K562 (cell line): ENCODE results near the gene TMEM139. TPM values are rescaled to one million over a fixed set of nuclear protein-coding genes. Genes with fewer than 3 reads are reported as not detected.
A peak's percentile ranks its signal among the peaks of the same experiment; 100 is the strongest.

ENCODE experiments used
- BCL6 ChIP-seq: fragments of 250-450 bp; sonication (Bioruptor Pico); IDR thresholded peaks from 2 replicates; pipeline ENCODE4 v1.4.0; 2020
- CAMTA2 ChIP-seq: fragments of 250-450 bp; sonication (Bioruptor Pico); conservative IDR thresholded peaks from 2 replicates; pipeline ENCODE4 v1.5.1; 2022
- FOXA1 ChIP-seq: fragments of 450-650 bp; IDR thresholded peaks from 2 replicates; pipeline ENCODE4 v1.6.1; 2016; ENCODE audit warnings: mild to moderate bottlenecking, borderline replicate concordance
- GATA2 ChIP-seq: sonication (generic); formaldehyde crosslinking; IDR thresholded peaks from 2 replicates; pipeline ENCODE4 v1.4.0; 2020; ENCODE audit warnings: mild to moderate bottlenecking, missing genetic modification reagents
- GTF2F1 ChIP-seq: IDR thresholded peaks from 2 replicates; pipeline ENCODE4 v1.6.1; 2011; ENCODE audit warnings: low read depth, low read length, improper control_type of control experiment
- KAT8 ChIP-seq: fragments of 450-650 bp; IDR thresholded peaks from 2 replicates; pipeline ENCODE4 v1.6.1; 2016; ENCODE audit warnings: low read depth, mild to moderate bottlenecking
- KDM2B ChIP-seq: fragments of 250-450 bp; sonication (Bioruptor Pico); IDR thresholded peaks from 2 replicates; pipeline ENCODE4 v1.8.0; 2021; ENCODE audit warnings: mild to moderate bottlenecking, moderate library complexity
- MAZ ChIP-seq, 2 experiments: fragments of 450-650 bp in 1 of 2; sonication (generic) in 1 of 2; formaldehyde crosslinking; IDR thresholded peaks in 1 of 2; conservative IDR thresholded peaks in 1 of 2; 2 replicates each; pipeline versions ENCODE4 v1.4.0 to v1.5.0; 2020; ENCODE audit warnings: mild to moderate bottlenecking in 1 of 2, missing genetic modification reagents in 1 of 2
- MITF ChIP-seq: IDR thresholded peaks from 2 replicates; pipeline ENCODE4 v1.6.1; 2014; ENCODE audit warnings: antibody characterized with exemption
- NCOA2 ChIP-seq, 2 experiments: fragments of 450-650 bp; IDR thresholded peaks; 2 replicates each; pipeline ENCODE4 v1.6.1; 2018; ENCODE audit warnings: mild to moderate bottlenecking in 2 of 2, moderate library complexity in 1 of 2; ENCODE audit not compliant: partially characterized antibody in 2 of 2
- NEUROD1 ChIP-seq: fragments of 150-350 bp; IDR thresholded peaks from 2 replicates; pipeline ENCODE4 v1.6.1; 2014; ENCODE audit warnings: borderline replicate concordance, low read length, low read depth; ENCODE audit not compliant: partially characterized antibody
- RBM17 ChIP-seq: fragments of 200-400 bp; formaldehyde crosslinking; IDR thresholded peaks from 2 replicates; pipeline ENCODE4 v1.6.1; 2017; ENCODE audit warnings: low read depth, mild to moderate bottlenecking, low read length, borderline replicate concordance
- SRF ChIP-seq, 2 experiments: fragments of 250-450, 450-650 bp in 1 of 2; sonication (Bioruptor Pico) in 1 of 2; sonication (generic) in 1 of 2; formaldehyde crosslinking; IDR thresholded peaks; 2 replicates each; pipeline versions ENCODE4 v1.5.0 to v1.5.1; 2020 to 2022; ENCODE audit warnings: mild to moderate bottlenecking in 1 of 2, missing genetic modification reagents in 1 of 2
- THAP7 ChIP-seq: fragments of 250-450 bp; sonication (Bioruptor Pico); IDR thresholded peaks from 2 replicates; pipeline ENCODE4 v1.5.0; 2021
- ZBTB9 ChIP-seq: fragments of 450-650 bp; formaldehyde crosslinking; IDR thresholded peaks from 2 replicates; pipeline ENCODE4 v1.4.0; 2020; ENCODE audit warnings: mild to moderate bottlenecking, moderate library complexity
- ZNF253 ChIP-seq: fragments of 250-450 bp; sonication (Bioruptor Pico); conservative IDR thresholded peaks from 2 replicates; pipeline ENCODE4 v1.6.1; 2021; ENCODE audit warnings: mild to moderate bottlenecking
- polyA plus RNA-seq, 8 experiments: library from polyadenylated mRNA; depleted of rRNA in 4 of 8; stranded (reverse) in 5 of 8; unstranded in 3 of 8; fragments of >200 nt; fragmentation: Nextera tagmentation in 2 of 8; fragmentation: Illumina TruSeq in 1 of 8; extraction: Ambion mirVana in 2 of 8; extraction: Trizol in 1 of 8; gene quantifications; 2 replicates each; pipeline versions ENCODE4 v1.2.1 to v1.2.3, GENCODE V29; 2011 to 2014; ENCODE audit warnings: inconsistent platforms in 1 of 8, missing spikeins in 1 of 8
- total RNA-seq, 7 experiments: library from RNA; depleted of rRNA in 6 of 7; stranded (reverse); fragments of >200 nt in 6 of 7; fragmentation: Illumina TruSeq in 2 of 7; extraction: Trizol in 2 of 7; gene quantifications; 2 replicates each; pipeline versions ENCODE4 v1.2.1 to v1.2.3, GENCODE V29; 2011 to 2021; ENCODE audit warnings: low replicate concordance in 1 of 7
- TF ChIP-seq, protein P1 (sequence below): fragments of 200-800 bp; sonication (Bioruptor generic); IDR thresholded peaks from 2 replicates; pipeline ENCODE4 v1.6.1; 2017; ENCODE audit warnings: missing genetic modification characterization, missing compliant biosample characterization
- TF ChIP-seq, protein P2 (sequence below): sonication (generic); formaldehyde crosslinking; IDR thresholded peaks from 2 replicates; pipeline ENCODE4 v1.8.0; 2022; ENCODE audit warnings: missing genetic modification reagents, mild to moderate bottlenecking, borderline replicate concordance

Gene TMEM139
- total and polyA plus RNA-seq, 9 of the 15 experiments (the other 6 are each of a cell fraction or from before 2014, with no cell fraction given), result 0.27 to 1.8 (median 0.79) TPM

GRCh38 chr7:143263266-143264195 lies 21.2 kb upstream of the TMEM139 start, which contains the start of gene GSTK1 (continued):
- TF ChIP-seq FOXA1, result no peak
- TF ChIP-seq, protein P1, sequence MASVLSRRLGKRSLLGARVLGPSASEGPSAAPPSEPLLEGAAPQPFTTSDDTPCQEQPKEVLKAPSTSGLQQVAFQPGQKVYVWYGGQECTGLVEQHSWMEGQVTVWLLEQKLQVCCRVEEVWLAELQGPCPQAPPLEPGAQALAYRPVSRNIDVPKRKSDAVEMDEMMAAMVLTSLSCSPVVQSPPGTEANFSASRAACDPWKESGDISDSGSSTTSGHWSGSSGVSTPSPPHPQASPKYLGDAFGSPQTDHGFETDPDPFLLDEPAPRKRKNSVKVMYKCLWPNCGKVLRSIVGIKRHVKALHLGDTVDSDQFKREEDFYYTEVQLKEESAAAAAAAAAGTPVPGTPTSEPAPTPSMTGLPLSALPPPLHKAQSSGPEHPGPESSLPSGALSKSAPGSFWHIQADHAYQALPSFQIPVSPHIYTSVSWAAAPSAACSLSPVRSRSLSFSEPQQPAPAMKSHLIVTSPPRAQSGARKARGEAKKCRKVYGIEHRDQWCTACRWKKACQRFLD (CRISPR knock-in tag), result peak; percentile 27; the same call in 1 of the 2 replicates
- no peak for TF ChIP-seq GATA2 (CRISPR knock-in tag)
- TF ChIP-seq NCOA2 (IDR thresholded peaks at IDR 0.05; ENCODE audit: partially characterized antibody in 2 of 2), result no peak
- no peak for TF ChIP-seq MITF
- TF ChIP-seq BCL6 (CRISPR knock-in tag), result no peak
- TF ChIP-seq THAP7, result no peak
- TF ChIP-seq ZNF253 (CRISPR knock-in tag), result no peak
- peak in 1 of 2 experiments; percentile 41; a peak in 1 of 4 replicates for TF ChIP-seq SRF (CRISPR knock-in tag; IDR thresholded peaks at IDR 0.05)
- no peak for TF ChIP-seq NEUROD1
- TF ChIP-seq, protein P2, sequence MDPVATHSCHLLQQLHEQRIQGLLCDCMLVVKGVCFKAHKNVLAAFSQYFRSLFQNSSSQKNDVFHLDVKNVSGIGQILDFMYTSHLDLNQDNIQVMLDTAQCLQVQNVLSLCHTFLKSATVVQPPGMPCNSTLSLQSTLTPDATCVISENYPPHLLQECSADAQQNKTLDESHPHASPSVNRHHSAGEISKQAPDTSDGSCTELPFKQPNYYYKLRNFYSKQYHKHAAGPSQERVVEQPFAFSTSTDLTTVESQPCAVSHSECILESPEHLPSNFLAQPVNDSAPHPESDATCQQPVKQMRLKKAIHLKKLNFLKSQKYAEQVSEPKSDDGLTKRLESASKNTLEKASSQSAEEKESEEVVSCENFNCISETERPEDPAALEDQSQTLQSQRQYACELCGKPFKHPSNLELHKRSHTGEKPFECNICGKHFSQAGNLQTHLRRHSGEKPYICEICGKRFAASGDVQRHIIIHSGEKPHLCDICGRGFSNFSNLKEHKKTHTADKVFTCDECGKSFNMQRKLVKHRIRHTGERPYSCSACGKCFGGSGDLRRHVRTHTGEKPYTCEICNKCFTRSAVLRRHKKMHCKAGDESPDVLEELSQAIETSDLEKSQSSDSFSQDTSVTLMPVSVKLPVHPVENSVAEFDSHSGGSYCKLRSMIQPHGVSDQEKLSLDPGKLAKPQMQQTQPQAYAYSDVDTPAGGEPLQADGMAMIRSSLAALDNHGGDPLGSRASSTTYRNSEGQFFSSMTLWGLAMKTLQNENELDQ (CRISPR knock-in tag), result no peak
- peak; percentile 60 for TF ChIP-seq ZBTB9 (CRISPR knock-in tag)
- TF ChIP-seq MAZ (CRISPR knock-in tag; conservative IDR thresholded peaks at IDR 0.05 in 1 of 2, IDR thresholded peaks at IDR 0.05 in 1 of 2), result peak; percentile 81 to 91
- no peak for TF ChIP-seq RBM17
- no peak for TF ChIP-seq CAMTA2 (CRISPR knock-in tag)
- 0 out of 2 replicates have a peak, but pooled peaks have one; percentile 21 for TF ChIP-seq GTF2F1
- TF ChIP-seq KAT8, result no peak
- no peak; the same call in 1 of the 2 replicates for TF ChIP-seq KDM2B (CRISPR knock-in tag)
